ENCODE results near the gene CKS1B.

CKS1B gene

DNA sequence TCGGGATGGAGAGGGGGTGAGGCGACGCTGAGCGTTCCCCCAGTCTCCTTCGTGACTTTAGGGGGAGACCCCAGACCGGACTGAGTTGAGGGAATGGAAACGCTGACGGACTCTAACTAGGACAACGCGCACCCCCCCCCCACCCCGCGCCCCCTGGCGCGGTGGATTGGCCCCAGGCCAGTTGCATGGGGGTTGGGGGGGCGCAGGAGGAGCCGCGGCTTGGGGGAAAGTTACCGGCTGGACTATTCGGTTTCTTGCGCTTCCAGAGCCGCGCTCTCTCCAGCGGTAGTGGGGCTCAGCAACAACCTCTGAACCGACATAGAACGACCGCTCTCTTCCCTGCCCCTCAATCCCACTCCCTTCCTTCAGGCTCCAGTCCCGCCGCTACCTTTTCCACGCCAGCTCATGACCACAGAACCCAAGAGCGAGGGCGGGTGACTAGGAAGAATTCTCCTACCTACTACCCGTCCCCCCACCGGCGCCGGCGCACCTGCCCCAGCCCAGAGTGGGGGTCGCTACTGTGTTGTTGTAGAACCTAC is 28.8 kb downstream of the CKS1B start:
- peak; percentile 20 for DNase-seq

DNA sequence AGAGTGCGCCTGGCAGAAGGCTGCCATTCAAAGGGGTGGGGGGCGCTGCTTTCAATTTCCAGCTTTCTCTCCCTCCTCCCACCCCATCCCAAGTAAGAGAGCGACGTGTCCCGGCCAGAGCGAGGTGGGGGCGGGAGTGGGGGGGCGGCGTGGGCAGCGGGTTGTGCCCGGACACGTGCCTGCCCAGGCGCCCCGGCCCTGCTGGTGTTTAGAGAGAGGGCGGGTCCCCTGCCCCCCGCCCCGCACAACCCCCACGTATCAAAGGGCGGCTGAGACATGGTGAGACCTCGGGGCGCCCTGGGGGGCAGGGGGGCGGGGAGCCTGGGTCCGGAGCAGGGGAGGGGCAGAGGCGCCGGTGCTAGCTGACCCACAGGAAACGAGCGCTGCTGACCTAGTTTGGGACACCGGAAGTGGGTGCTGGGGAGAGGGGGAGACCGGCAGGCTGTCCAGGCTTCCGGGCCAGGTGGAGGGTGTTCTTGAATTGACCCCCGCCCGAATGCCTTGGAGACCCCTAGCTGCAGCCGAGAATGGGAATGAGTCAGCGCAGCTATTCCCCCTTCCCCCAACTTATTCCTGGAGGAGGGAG is 29.4 kb downstream of the CKS1B start:
- peak; percentile 17 for DNase-seq

DNA sequence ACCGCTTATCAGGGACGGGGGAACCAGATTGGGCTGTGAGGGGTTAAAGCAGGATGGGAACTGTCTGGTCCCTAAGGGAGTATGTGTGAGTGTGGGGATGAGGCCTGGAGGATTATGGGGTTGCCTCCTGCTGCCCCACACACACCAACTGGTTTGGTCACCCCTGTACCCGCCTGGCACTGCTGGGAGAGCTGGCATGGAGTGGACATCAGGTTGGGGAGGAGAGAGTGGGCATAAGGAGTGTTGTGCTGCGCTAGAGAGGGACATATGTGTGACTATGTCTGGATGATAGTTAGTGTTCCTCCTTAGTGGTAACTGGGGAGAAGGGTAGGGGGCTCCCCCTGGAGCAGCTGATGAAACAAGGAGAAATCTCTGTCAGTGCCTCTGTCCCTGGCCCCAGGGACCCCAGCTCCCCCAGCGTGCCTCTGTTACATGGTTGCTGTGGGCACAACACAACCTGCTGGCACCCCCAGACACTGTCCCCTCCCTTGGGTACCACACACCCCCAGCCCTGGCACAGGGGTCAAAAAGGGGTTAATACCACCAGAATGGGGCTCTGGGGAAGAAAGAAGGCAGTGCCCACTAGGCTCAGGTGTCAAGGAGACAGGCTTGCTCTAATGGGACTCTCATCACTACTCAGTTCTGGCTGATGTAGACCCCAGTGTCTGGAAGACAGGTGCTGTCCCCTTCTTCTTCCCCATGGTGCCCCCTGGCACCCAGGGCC is 30.0 kb downstream of the CKS1B start:
- no peak for DNase-seq

DNA sequence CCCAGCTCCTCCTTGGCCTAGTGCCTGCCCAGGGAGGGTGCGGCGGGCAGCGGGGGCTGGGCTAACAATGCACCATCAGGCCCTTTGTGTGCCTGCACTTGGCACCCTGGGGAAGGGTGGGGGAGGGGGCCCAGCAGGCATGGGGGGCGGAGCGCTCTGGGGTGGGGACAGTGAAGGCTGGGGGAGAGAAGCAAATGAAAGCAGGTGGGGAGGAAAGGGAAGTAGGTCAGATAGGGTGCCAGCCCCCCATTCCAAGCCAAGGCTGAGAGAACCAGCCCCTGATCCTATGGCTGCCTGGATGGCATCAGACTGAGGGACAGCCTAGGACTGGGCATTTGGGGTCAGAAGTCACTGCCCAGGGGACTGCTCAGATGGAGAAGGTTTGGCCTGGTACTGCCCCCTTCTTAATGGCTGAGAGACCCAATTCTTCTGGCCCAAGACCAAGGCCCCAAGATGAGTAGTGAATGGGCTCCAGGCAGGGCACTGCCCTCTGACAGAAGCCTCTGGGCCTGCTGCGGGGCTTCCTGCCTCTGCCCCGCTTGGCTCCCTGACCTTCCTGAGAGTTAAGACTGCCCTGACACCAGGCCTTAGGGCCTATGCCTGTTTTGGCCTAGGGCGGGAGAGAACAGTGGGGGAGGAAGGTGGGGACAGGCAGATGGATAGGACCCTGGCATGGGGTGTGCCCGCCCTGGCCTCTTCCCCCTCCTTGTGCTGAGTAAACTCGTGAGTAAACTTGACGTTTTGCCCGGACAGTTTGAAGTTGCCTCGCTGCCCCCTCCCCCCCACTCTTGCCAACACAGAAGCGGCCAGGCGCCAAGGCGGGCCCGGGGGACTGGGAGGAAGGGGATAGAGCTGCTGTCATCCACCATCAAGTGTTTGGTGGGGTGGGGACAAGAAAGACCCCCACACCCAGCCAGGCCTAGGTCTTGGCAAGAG is 30.9 kb downstream of the CKS1B start:
- no peak for DNase-seq

DNA sequence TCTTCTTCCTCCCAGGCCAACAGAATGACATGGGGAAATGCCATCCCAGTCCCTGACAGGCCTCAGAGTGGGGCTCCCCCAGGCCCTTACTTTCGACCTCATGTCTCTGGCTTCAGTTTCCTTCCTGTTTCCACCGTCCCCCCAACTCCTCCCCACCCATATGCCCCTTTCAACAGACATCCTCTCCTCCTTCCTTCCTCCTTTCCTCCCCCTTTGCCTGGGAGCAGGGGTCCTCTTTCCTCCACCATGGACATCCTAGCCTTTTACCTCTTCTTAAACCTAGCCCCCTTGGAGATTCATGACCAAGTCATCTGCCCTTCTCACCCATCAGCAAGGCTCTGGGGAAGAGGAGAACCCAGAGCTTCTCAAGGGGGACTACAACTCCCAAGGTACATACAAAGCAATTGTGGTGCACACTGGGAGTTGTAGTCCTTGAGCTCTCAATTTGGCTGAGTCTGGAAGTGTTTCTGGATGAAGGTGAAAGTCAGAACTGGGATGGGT is 32.2 kb downstream of the CKS1B start:
- DNase-seq: no peak

DNA sequence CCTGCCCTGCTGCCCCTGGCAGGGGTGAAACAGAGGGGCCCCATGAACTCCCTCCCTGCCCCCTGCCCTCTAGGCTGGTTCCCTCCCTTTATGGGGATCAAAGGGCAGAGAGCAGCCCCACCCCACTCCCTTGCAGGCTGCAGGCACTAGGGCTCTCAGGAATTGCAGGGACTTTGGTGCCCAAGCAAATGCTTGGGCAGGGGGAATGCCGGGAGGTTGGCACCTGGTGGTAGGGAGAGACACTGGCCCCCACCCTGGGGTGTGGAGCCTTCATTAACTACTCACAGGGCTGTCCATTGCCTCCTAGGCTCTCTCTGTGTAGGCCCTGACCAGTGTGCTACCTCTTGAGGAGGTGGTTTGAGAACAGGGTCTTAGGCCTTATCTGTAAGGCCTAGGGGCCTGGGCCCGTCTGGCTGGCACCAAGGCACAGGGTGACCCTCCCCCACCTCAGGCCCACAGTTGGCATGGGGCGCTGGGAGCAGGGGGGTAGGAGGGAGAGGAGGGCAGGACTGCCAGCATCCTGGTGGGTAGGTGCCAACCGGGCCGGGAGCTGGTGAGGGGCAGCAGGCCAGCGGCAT is 32.9 kb downstream of the CKS1B start:
- DNase-seq: no peak

DNA sequence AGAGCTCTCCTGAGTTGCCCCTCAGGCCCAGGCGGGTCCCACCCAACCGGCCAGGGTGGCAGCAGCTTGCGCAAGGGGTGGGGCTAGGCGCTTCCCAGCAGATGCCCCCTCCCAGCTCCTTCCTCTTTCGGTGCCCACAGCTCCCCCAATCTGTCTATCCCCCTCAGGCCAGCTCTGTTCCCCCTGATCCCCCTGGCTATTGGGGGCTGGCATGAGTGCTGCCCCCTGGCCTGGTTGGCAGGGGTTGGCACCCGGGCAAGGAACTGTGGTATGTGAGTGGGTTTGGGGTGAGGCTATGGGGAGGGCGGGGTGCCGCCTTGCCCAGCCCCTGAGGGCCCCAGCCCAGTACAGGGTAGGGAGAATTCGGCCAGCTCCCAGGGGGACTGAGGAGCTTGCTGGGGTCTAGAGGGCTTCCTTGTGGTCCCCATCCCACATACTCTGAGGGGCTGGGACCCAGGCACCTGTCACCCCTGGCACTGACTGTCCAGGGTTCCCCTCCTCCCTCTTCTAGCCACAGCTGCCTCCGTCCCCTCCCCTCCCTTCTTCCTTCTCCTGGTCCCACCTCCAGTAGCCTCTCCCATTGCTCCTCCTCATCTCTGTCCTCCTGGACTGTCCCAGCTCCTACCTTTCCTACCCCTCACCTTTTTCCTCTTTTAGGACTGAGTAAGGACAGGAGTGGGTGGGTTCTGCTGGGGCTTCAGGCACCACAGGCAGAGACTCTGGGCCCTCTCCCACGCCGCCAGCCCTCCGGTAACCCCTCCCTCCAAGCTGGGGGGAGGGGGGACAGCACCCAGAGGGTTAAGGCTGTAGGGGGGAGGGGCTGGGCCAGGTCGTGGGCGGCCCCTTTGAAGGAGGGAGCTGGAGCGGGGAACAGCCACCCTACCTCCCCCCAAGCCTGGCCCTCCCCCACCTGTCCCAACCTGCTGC is 33.8 kb downstream of the CKS1B start:
- no peak for DNase-seq

DNA sequence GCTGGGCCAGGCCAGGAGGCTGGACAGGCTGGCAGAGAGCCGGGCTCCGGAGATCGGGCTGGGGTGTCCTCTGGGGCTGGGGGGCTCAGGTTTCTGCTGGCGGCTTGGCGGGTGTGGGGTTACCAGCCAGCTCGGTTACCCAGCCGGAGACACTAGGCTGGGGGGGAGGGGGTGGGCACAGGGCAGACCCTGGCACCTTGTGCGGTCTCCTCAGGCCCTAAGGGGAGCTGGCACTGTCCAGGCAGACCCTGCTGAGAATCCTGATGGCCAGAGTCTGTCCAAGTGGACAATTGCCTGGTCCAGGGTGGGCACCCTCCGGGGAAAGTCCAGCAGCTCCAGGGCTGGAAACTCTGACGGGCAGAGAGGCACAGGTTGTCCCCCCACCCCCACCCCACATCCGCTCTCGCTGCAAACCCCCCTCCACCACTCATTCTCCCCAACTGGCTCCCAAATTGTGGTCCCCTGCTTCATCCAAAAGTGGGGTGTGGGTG is 34.8 kb downstream of the CKS1B start:
- DNase-seq: no peak

DNA sequence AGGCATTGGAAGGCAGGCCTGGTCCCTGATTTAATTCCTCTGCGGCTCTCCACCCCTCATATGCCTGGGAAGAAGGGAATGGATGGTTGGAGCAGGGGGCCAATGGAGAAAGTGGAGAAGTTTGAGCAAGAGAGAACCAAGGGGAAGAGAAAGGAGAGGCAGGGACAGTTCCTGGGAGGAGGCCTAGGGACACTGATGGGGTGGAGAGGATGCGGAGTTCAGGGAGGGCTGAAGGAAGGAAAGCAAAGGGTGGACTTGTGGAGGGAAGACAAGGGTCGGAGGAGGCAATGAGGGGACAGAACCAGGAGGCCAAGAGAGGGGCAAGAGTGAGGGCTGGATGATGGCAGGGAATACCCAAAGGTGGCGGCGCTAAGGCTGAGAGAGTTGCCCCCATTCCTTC is 35.3 kb downstream of the CKS1B start:
- DNase-seq: no peak

DNA sequence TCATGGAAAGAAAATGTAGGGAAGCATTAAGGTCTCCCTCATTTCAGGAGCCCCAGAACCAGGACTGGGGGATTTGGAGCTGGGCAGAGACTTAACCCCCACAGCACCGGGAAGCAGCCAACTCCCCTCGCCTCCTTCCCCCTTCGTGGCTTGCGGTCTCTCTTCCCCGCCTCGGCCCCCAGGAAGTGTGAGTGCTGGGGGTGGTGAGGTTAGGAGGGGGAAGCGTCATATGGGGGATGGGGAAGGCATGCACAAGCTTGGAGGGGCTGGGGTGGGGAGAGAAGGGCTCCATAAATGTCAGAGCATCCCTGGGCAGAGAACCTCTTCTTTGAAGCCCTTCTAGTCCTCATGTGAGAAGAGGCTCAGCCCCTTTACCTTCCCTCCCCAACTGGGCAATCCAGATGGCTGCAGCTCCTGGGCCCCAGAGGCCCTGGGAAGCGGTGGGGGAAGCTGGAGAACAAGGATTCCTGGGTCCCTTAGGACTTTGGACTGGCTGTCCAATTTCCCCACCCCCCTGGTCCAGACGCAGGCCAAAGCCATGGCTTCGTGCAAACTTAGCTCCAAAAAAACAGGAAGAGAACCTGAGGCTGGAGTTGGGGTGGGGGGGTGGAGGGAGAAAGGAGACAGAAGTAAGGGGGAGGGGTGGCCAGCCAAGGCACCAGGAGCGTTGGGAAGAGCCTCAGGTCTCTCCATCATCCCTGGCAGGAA is 35.9 kb downstream of the CKS1B start:
- no peak for DNase-seq

DNA sequence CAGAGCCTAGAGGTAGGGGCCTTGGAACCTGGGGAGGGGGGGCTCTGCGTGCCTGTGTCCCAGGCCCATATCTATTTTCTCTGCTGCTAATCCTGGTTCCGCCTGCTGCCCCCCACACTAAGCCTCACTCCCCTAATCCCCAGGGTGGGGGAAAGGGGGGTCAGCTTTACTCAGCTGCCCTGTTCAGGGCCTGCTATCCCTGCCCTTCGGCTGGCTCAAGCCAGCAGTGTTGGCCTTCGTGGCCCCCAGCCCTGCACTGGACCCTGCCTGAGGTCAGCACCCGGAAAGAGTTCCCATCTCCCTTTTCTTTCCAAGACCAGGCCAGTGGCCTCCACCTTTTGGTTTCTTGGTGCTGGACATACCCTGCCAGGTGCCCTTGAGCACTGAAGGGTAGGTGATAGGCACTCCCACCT is 36.5 kb downstream of the CKS1B start:
- DNase-seq: no peak

DNA sequence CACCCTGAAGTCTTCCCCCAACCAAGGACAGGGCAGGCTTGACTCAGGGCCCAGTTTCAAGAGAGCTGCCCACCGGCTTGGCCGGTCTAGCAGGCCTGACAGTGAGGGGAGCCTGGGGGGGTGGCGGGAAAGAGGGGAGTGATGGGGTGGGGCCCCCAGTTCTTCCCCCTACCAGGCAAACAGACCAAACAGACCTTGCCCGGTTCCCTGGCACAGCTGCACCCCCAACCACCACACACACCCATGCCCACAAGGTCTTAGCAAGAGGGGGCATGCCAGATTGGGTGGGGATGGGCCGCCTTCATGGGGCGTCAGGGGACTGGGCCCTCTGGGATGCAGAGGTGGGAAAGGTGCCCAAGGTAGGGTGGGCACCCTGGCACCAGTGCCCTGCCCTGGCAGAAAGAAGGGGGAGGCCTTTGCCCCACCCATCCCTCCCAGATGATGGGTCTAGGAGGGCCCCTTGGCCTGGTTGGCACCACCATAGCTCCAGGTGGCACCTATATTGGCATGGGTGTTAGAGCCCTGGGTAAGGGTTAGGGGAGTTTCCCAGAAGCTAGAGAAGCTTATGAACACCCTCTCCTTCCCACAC is 37.0 kb downstream of the CKS1B start:
- DNase-seq: no peak

DNA sequence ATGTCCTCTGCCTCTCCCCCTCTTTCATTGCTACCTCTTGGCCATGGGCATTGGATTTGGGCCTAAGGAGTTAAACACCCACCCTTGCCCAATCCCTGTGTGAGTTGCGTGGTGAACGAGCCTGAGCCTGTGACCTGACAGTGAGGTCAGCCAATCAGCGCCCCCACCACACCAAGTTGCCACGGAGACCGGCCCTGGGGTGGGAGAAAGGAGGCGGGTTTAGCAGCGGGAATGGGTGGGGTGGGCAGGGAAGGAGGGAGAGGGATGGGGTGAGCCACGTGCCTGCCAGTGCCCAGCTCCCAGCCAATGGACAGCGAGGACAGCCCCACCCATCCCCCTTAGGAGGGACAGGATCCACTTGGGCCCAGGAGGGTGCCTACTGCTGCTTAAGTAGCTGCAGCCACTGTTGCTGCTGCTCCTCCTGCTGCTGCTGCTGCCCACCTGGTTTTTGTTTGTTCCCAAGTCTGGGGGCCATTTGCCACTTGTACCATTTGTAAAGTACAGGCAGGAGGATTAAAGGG is 37.6 kb downstream of the CKS1B start:
- peak; percentile 57 for DNase-seq

DNA sequence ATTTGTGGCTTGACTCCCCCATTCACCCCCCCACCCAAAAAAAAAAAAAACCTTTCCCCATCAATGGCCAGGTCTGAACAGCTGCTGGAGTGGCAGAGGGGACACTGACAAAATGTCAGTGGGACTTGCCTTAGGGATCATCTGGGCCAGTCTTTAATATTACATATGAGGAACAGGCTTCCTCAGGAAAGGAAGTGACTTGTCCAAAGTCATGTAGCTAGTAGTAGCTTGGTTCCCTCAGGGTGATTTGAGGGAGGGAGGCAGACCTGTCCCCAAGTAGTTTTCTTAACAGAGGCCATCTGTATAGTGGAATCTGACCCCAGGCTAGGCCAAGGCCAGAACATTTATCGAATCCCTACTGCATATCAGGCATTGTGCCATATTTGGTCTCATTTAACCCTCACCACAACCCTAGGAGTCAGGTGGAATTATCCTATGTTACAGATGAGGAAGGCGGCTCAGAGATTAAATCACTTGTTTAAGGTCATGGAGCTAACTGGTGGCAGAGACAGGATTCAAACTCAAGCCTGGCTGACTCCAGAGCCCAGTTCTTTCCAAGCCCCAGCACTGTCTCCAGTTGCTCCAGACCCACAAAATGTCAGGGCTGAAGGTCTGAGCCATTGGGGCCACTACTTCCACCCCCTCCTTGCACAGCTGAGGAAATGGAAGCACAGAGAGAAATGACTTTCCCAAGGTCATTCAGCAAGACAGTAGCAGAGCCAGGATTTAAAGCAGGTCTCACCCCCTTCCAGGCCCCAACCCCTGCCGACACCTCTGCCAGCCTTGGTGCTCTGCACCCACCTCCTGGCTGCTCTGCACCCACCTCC is 38.5 kb downstream of the CKS1B start:
- no peak for DNase-seq

DNA sequence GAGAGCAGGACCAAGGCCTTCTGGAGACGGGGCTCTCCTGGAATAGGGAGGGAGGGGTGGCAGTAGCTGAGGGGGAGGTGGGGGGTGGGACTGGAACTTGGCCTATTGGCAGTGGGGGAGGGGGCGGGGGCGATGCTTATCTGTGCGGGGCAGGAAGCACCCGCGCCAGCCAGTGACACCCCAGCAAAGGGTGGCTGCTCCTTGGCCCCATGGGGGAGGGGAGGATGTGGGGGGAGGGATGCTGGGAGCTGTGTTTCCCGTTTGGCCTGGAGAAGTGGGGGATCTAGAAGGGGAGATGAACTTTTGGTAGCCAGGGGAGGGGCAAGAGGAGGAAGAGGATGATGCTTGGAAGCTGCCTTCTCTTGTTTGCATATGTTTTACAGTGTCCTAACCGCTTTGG is 39.2 kb downstream of the CKS1B start:
- DNase-seq: no peak

DNA sequence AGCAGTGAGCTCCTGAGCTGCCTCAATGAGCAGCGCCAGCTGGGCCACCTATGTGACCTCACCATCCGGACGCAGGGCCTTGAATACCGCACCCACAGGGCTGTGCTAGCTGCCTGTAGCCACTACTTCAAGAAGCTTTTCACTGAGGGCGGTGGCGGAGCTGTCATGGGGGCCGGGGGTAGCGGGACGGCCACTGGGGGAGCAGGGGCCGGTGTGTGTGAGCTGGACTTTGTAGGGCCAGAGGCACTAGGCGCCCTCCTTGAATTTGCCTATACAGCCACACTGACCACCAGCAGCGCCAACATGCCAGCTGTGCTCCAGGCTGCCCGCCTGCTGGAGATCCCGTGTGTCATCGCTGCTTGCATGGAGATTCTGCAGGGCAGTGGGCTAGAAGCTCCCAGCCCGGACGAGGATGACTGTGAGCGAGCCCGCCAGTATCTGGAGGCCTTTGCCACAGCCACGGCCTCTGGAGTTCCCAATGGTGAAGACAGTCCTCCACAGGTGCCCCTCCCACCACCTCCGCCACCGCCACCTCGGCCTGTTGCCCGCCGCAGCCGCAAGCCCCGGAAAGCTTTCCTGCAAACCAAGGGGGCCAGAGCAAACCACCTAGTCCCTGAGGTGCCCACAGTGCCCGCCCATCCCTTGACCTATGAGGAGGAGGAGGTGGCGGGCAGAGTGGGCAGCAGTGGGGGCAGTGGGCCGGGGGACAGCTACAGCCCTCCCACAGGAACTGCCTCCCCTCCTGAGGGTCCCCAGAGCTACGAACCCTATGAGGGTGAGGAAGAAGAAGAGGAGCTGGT is 40.4 kb downstream of the CKS1B start:
- no peak for DNase-seq

DNA sequence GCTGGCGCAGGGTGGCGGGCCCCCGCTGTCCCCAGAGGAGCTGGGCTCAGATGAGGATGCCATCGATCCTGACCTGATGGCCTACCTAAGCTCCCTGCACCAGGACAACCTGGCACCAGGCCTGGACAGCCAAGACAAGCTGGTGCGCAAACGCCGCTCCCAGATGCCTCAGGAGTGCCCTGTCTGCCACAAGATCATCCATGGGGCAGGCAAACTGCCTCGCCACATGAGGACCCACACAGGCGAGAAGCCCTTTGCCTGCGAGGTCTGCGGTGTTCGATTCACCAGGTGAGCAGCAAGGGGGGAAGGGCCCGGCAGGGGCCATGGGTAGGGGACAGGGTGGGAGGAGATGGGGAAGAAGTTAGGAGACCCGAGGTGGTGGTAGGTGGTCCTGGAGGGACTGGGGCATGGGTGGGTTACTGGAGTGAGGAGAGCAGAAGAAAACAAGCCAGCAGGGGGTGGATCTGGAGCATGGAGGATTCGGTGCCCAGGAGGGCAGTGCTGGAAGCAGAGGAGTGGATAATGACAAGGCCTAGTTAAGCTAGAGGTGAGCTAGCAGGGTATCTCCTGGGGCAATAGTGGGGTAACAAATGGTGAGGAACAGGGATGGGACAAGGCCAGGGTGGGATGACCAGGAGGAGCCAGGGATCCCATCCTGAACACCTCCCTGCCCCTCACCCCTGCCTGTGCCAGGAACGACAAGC is 41.2 kb downstream of the CKS1B start:
- DNase-seq: no peak

Data from DMS79 treated with DMSO at 0.1 percent for 48 hours (cell line).